Fibroblast of the aortic adventitia (primary cell): ENCODE results near the gene TEX261. TPM values are rescaled to one million over a fixed set of nuclear protein-coding genes. Genes with fewer than 3 reads are reported as not detected.
"Not testable (repeated sequence)": the region's sequence is repeated elsewhere in the genome, so short reads cannot be mapped to it uniquely, and the experiment has no call there.

Experiments
- DNase-seq: peaks from one replicate; pipeline ENCODE4 v3.0.0-alpha.2; 2010; ENCODE audit warnings: low read depth
- H3K4me3 ChIP-seq: 2 replicates; pipeline ENCODE4 v1.5.1; 2011; ENCODE audit warnings: low read depth, mild to moderate bottlenecking, control low read depth, low read length, moderate library complexity
- total RNA-seq: library from RNA; depleted of rRNA; stranded (reverse); fragments of >200 nt; gene quantifications from 2 replicates; pipeline ENCODE4 v1.2.3, GENCODE V29; 2012; ENCODE audit warnings: low replicate concordance
- TF ChIP-seq, protein P1 (sequence below): IDR thresholded peaks from 2 replicates; pipeline ENCODE4 v1.5.1; 2011; ENCODE audit warnings: mild to moderate bottlenecking, low read length, control low read depth, inconsistent platforms; ENCODE audit not compliant: insufficient read depth

Gene TEX261
- total RNA-seq, 1 donor: 44.2 TPM

DNA sequence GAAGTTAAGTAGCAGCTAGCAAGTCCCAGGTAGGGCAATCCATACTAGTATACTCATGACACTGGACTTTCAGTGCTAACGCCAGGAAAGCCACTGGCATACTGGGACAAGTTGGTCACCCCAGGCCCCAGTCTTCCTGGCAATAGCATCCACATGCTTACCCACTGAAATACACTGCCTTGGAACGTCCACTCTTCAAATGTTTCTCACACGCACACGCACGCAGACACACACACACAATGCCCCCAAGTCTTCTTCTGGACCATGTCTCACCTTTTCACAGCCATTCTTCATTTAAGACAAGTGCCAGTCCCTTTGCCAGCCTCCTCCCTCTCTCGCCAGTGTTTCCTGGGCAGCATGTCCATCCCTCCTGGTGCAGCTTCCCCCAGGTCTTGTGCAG, 8.7 kb upstream of the TEX261 start:
- DNase-seq: no peak
- TF ChIP-seq, protein P1, sequence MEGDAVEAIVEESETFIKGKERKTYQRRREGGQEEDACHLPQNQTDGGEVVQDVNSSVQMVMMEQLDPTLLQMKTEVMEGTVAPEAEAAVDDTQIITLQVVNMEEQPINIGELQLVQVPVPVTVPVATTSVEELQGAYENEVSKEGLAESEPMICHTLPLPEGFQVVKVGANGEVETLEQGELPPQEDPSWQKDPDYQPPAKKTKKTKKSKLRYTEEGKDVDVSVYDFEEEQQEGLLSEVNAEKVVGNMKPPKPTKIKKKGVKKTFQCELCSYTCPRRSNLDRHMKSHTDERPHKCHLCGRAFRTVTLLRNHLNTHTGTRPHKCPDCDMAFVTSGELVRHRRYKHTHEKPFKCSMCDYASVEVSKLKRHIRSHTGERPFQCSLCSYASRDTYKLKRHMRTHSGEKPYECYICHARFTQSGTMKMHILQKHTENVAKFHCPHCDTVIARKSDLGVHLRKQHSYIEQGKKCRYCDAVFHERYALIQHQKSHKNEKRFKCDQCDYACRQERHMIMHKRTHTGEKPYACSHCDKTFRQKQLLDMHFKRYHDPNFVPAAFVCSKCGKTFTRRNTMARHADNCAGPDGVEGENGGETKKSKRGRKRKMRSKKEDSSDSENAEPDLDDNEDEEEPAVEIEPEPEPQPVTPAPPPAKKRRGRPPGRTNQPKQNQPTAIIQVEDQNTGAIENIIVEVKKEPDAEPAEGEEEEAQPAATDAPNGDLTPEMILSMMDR: no peak
- no peak overlapping the region for H3K4me3 ChIP-seq

DNA sequence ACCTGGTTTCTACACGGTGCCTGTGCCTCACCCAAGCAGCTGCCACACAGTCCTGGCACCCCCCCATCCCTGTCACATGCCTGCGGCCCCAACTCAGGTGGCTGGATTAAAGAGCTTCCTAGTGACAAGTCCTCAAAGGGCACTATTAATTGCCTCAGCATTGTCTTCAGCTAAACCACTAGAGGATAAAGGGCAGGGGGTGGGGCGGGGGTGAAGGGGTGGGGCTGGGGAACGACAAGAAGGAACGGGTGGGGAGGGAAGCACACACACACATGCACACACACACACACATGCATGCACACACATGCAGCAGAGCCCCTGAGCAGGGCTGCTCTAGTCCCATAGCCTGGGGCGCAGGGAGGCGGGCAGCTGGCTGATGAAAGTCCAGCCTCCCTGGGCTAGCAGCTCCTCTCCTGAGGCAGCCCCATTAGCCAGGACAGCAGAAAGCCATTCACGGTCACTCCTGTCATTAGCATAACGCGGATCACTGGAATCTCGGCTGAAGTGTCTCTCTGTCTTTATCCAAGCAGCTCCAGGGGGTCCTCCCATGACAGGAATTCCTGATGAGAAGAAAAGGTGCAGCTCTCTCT, 7.4 kb upstream of the TEX261 start:
- no peak overlapping the region for H3K4me3 ChIP-seq
- TF ChIP-seq, protein P1: no peak
- no peak for DNase-seq

DNA sequence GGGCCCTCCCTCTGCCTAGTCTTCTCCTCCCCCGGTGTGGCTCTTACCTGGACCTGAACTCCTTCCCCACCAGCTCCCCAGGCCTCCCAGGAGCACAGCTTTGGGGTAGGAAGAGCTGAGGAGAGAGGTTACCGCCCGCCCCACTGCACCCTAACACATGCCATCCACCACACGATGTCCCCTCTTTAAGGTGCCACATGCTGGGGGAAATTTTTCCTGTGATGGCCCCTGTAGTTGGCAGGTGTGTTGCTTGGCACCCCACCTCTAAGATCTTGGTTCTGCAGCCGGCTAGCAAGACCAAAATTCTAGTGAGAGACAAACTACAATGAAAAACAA, 6.9 kb upstream of the TEX261 start:
- DNase-seq: no peak
- no peak overlapping the region for H3K4me3 ChIP-seq
- TF ChIP-seq, protein P1: no peak

DNA sequence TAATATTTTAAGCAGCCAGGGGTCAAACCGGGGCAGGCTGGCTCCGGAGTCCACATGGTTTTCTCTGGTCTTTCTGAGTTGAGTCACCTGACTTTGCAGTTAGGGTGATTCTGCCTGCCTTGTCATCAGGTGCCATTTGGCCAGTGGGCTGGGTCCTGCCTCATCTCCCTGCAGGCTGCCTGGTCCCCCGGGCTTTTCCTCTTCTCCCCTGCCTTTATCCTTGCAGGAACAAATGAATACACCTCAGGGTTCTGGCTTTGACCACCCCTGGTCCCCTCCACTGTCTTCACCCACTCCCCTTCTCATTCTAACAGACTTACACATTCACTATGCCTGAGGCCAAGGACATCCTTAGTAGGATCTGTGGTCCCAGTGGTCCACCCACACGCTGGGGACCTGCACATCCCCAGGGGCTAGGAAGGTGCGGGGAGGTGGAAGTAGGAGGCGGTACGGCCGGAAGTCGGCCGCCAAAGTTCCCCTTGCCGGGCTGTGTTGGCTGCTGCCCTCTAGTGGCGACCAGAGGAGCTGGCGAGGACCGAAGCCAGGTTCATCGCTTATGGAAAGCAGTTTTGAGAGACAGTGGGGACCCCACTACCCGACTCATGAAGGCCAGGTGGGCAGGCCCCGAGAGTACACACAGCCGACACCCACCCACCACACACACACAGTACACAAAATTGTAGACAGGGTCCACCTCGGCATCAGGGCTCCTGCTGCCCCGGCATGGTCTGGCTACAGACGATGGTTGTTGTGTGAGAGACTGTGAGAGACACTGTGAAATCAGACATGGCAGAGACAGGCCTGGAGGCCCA, 6.3 kb upstream of the TEX261 start:
- TF ChIP-seq, protein P1: peak; percentile 94
- DNase-seq: peak; percentile 71
- peak overlapping the region; percentile 41 for H3K4me3 ChIP-seq

DNA sequence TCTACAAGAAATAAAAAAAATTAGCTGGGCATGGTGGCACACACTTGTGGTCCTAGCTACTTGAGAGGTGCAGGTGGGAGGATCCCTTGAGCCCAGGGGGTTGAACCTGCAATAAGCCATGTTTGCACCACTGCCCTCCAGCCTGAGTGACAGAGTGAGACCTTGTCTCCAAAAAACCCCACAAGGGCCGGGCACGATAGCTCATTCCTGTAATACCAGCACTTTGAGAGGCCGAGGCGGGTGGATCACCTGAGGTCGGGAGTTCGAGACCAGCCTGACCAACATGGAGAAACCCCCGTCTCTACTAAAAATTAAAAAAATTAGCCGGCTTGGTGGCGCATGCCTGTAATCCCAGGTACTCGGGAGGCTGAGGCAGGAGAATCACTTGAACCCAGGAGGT, 5.3 kb upstream of the TEX261 start:
- not testable (repeated sequence) for DNase-seq, H3K4me3 ChIP-seq

DNA sequence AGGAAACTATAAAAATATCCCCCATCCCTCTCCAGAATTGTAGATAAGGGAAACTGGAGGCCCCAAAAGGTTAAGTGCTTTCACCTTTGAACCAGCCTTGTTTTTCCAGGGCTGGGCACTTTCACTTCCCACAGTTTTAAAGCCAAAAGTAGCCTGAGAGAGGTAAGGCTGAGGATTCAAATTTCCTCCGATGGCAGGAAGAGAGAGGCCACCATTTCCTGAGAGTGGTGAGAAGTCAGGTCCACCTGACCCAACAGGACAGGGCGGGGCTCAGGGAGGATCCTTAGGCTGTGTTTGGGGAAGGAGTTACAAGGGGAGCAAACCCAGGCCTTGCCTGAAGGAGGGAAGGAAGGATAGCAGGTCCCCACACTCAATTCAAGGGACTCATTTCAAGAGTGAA, 4.7 kb upstream of the TEX261 start:
- H3K4me3 ChIP-seq: no peak overlapping the region
- DNase-seq: no peak
- TF ChIP-seq, protein P1: no peak

DNA sequence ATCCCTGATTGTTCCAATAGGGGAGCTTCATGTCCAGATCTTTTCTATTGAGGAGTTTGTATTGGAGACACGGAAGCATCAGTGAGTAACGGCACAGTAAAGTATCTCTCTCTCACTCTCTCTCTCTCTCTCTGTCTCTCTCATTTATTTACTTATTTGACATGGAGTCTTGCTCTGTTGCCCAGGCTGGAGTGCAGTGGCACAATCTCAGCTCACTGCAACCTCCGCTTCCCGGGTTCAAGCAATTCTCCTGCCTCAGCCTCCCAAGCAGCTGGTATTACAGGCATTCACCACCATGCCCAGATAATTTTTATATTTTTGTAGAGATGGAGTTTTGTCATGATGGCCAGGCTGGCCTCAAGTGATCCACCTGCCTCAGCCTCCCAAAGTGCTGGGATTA, 4.2 kb upstream of the TEX261 start:
- not testable (repeated sequence) for DNase-seq, H3K4me3 ChIP-seq

DNA sequence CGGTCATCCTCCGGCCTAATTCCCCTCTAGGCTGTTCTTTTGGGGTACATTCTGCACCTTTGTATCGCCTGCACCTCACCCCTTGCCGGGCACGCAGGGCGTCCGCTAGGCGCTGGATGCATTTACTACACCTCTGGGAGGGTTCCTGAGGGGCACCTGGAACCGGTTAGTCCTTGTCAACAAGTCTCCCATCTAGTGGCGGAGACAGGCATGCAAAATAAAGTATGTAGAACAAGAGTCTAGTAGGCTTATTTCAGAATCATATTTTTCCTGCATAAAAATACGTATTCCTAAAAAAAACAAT, 705 bp upstream of the TEX261 start:
- TF ChIP-seq, protein P1: peak; percentile 42
- peak overlapping the region; percentile 86 for H3K4me3 ChIP-seq
- DNase-seq: peak; percentile 13
